ENCODE measurements around the gene PLPPR5. TPM values are rescaled to one million over a fixed set of nuclear protein-coding genes. Genes with fewer than 3 reads are reported as not detected.

Gene PLPPR5
- total RNA-seq, 1 donor from 2014 or later, result not detected

DNA sequence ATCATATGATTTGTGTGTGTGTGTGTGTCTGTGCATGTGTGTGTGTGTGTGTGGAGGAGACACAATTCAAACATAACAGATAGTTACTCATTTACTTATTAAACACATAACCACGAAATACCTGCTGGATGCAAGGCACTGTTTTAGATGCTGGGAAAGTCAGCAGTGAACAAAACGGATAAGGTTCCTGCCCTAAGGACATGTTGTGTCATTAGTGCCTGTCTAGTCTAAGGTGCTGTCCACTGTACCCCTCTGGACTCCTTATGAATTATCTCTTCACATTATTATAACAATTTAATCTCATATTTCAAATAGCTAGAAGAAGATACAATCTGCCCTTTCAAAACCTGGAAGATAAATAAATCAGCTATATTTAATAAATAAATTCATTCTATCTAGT lies 162.4 kb downstream of the PLPPR5 start:
- no peaks in the 10 kb centered on the region for H3K36me3 Mint-ChIP-seq (ENCODE audit: low read depth)
- TF ChIP-seq, protein P1, sequence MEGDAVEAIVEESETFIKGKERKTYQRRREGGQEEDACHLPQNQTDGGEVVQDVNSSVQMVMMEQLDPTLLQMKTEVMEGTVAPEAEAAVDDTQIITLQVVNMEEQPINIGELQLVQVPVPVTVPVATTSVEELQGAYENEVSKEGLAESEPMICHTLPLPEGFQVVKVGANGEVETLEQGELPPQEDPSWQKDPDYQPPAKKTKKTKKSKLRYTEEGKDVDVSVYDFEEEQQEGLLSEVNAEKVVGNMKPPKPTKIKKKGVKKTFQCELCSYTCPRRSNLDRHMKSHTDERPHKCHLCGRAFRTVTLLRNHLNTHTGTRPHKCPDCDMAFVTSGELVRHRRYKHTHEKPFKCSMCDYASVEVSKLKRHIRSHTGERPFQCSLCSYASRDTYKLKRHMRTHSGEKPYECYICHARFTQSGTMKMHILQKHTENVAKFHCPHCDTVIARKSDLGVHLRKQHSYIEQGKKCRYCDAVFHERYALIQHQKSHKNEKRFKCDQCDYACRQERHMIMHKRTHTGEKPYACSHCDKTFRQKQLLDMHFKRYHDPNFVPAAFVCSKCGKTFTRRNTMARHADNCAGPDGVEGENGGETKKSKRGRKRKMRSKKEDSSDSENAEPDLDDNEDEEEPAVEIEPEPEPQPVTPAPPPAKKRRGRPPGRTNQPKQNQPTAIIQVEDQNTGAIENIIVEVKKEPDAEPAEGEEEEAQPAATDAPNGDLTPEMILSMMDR (IDR thresholded peaks at IDR 0.05), result no peak
- DNase-seq (ENCODE audit: low spot score), result no peak
- H3K4me3 Mint-ChIP-seq (ENCODE audit: unreplicated experiment), result no peak overlapping the region
- H3K27ac Mint-ChIP-seq (ENCODE audit: unreplicated experiment), result no peak overlapping the region
- H3K27me3 Mint-ChIP-seq (ENCODE audit: low read depth), result peaks cover 21% of the 10 kb centered on the region
- H3K9me3 Mint-ChIP-seq (ENCODE audit: low read depth), result peaks cover 3% of the 10 kb centered on the region
- H3K4me1 Mint-ChIP-seq (ENCODE audit: low read depth), result no peaks in the 10 kb centered on the region
